H1 (cell line): ENCODE results near the gene RAB11FIP5. TPM values are rescaled to one million over a fixed set of nuclear protein-coding genes. Genes with fewer than 3 reads are reported as not detected.
A peak's percentile ranks its signal among the peaks of the same experiment; 100 is the strongest.

ENCODE experiments used
- CTCF ChIA-PET: fragments of 300-600 bp; sonication (Branson Sonifier 250); formaldehyde crosslinking; loops from one replicate; lab custom pipeline; 2021; ENCODE audit not compliant: partially characterized antibody; lab: Charles Lee
- POLR2A ChIA-PET: fragments of 300-600 bp; sonication (Branson Sonifier 250); formaldehyde crosslinking; loops from one replicate; lab custom pipeline; 2021; ENCODE audit warnings: inconsistent platforms; ENCODE audit not compliant: partially characterized antibody; lab: Charles Lee
- DNase-seq, 2 experiments: peaks; one replicate each; pipeline versions ENCODE4 v3.0.0 to v3.0.0-alpha.2; 2010 to 2022; ENCODE audit warnings: low spot score in 2 of 2, low read depth in 1 of 2, mixed read lengths in 1 of 2
- FAIRE-seq: peaks from 2 replicates; lab custom pipeline; 2011; peaks lifted over from hg19 to GRCh38; lab: Jason Lieb, UNC
- H2AFZ ChIP-seq: 2 replicates; pipeline ENCODE4 v1.8.1; 2012; ENCODE audit warnings: low read length, inconsistent platforms
- H2AK5ac ChIP-seq: 2 replicates; pipeline ENCODE4 v1.6.1; 2013; ENCODE audit warnings: low read depth, low read length
- H2BK120ac ChIP-seq: replicated peaks from 2 replicates; pipeline ENCODE3; 2013; ENCODE audit warnings: low read depth, low read length, inconsistent platforms
- H2BK12ac ChIP-seq: 2 replicates; pipeline ENCODE4 v1.6.1; 2013; ENCODE audit warnings: low read depth, low read length
- H2BK15ac ChIP-seq: 2 replicates; pipeline ENCODE4 v1.6.1; 2013; ENCODE audit warnings: low read length
- H2BK20ac ChIP-seq: 2 replicates; pipeline ENCODE4 v1.6.1; 2013; ENCODE audit warnings: low read length
- H2BK5ac ChIP-seq: 2 replicates; pipeline ENCODE4 v1.6.1; 2013; ENCODE audit warnings: low read depth, low read length
- H3K14ac ChIP-seq: 2 replicates; pipeline ENCODE4 v1.6.1; 2013; ENCODE audit warnings: inconsistent platforms; ENCODE audit not compliant: insufficient read length
- H3K18ac ChIP-seq: 2 replicates; pipeline ENCODE4 v1.6.1; 2013; ENCODE audit warnings: low read length; ENCODE audit errors: extremely low read depth
- H3K23ac ChIP-seq: 2 replicates; pipeline ENCODE4 v1.6.1; 2013; ENCODE audit warnings: inconsistent platforms; ENCODE audit not compliant: insufficient read length
- H3K23me2 ChIP-seq: 2 replicates; pipeline ENCODE4 v1.6.1; 2013; ENCODE audit warnings: low read depth, low read length
- H3K27ac ChIP-seq: 2 replicates; pipeline ENCODE4 v1.6.1; 2011; ENCODE audit warnings: low read depth, low read length, inconsistent platforms
- H3K27me3 ChIP-seq, 4 experiments: replicated peaks in 1 of 4; 1 replicate in 1 of 4; 2 replicates in 3 of 4; pipeline versions ENCODE4 v1.6.1 to v1.8.1; 2011 to 2013; ENCODE audit warnings: low read length in 3 of 4, mild to moderate bottlenecking in 3 of 4, inconsistent platforms in 2 of 4, mixed read lengths in 2 of 4, moderate library complexity in 1 of 4; ENCODE audit not compliant: control insufficient read depth in 3 of 4, insufficient read depth in 3 of 4; ENCODE audit errors: extremely low read depth in 1 of 4
- H3K36me3 ChIP-seq, 4 experiments: 2 replicates each; pipeline versions ENCODE4 v1.6.1 to v1.8.1; 2011 to 2013; ENCODE audit warnings: mild to moderate bottlenecking in 4 of 4, low read length in 3 of 4, moderate library complexity in 2 of 4, control low read depth in 1 of 4, inconsistent platforms in 1 of 4; ENCODE audit not compliant: insufficient read depth in 4 of 4, control insufficient read depth in 2 of 4
- H3K4ac ChIP-seq: replicated peaks from 2 replicates; pipeline ENCODE3; 2013; ENCODE audit warnings: low read length, low read depth, mixed read lengths, inconsistent platforms; ENCODE audit not compliant: insufficient read length
- H3K4me1 ChIP-seq, 4 experiments: replicated peaks in 1 of 4; 1 replicate in 1 of 4; 2 replicates in 3 of 4; pipeline versions ENCODE4 v1.6.1 to v1.8.1; 2011 to 2013; ENCODE audit warnings: low read length in 3 of 4, inconsistent platforms in 2 of 4, mixed read lengths in 1 of 4; ENCODE audit not compliant: insufficient read depth in 4 of 4, control insufficient read depth in 3 of 4
- H3K4me2 ChIP-seq, 2 experiments: 2 replicates each; pipeline versions ENCODE4 v1.6.1 to v1.8.1; 2011 to 2013; ENCODE audit warnings: low read depth in 2 of 2, low read length in 2 of 2, control low read depth in 1 of 2, inconsistent platforms in 1 of 2, mild to moderate bottlenecking in 1 of 2; ENCODE audit not compliant: insufficient read depth in 1 of 2
- H3K4me3 ChIP-seq, 4 experiments: fragments of 200-600, 300-600 bp in 1 of 4; sonication (generic), shearing (Covaris generic), sonication (Bioruptor Twin) in 1 of 4; 2 replicates each; pipeline versions ENCODE4 v1.5.1 to v1.8.1; 2011 to 2016; ENCODE audit warnings: low read length in 4 of 4, low read depth in 3 of 4, control low read depth in 2 of 4, inconsistent platforms in 2 of 4, mild to moderate bottlenecking in 2 of 4, mixed read lengths in 1 of 4, moderate library complexity in 1 of 4; ENCODE audit not compliant: insufficient read depth in 2 of 4; ENCODE audit errors: extremely low read depth in 1 of 4
- H3K56ac ChIP-seq: replicated peaks from 2 replicates; pipeline ENCODE3; 2013; ENCODE audit warnings: low read depth, mild to moderate bottlenecking, mixed read lengths, low read length, inconsistent platforms; ENCODE audit not compliant: insufficient read length
- H3K79me1 ChIP-seq: 2 replicates; pipeline ENCODE4 v1.6.1; 2013; ENCODE audit warnings: low read depth, low read length, control low read depth
- H3K79me2 ChIP-seq, 2 experiments: 2 replicates each; pipeline versions ENCODE4 v1.6.1 to v1.8.1; 2012 to 2013; ENCODE audit warnings: low read length in 2 of 2, mild to moderate bottlenecking in 2 of 2, inconsistent platforms in 1 of 2; ENCODE audit not compliant: insufficient read depth in 2 of 2, control insufficient read depth in 1 of 2
- H3K9ac ChIP-seq, 4 experiments: replicated peaks in 1 of 4; 1 replicate in 1 of 4; 2 replicates in 3 of 4; pipeline versions ENCODE4 v1.6.1 to v1.8.1; 2011 to 2013; ENCODE audit warnings: low read depth in 3 of 4, low read length in 3 of 4, control low read depth in 2 of 4, mild to moderate bottlenecking in 2 of 4, moderate library complexity in 2 of 4, inconsistent platforms in 1 of 4; ENCODE audit errors: extremely low read depth in 1 of 4
- H3K9me3 ChIP-seq, 2 experiments: 2 replicates each; pipeline versions ENCODE4 v1.6.1 to v1.8.1; 2012 to 2013; ENCODE audit warnings: mild to moderate bottlenecking in 2 of 2, moderate library complexity in 2 of 2, control low read depth in 1 of 2, inconsistent platforms in 1 of 2, low read depth in 1 of 2, low read length in 1 of 2, mixed read lengths in 1 of 2; ENCODE audit not compliant: insufficient read depth in 2 of 2
- H4K20me1 ChIP-seq, 2 experiments: replicated peaks in 1 of 2; 2 replicates each; pipeline versions ENCODE3 to v1.8.1; 2011 to 2013; ENCODE audit warnings: inconsistent platforms in 2 of 2, low read length in 2 of 2, mild to moderate bottlenecking in 1 of 2; ENCODE audit not compliant: insufficient read depth in 2 of 2, control insufficient read depth in 1 of 2
- H4K5ac ChIP-seq: 2 replicates; pipeline ENCODE4 v1.6.1; 2013; ENCODE audit warnings: low read length, low read depth, mixed read lengths, inconsistent platforms; ENCODE audit not compliant: insufficient read length
- H4K8ac ChIP-seq: 2 replicates; pipeline ENCODE4 v1.8.0; 2013; ENCODE audit warnings: mild to moderate bottlenecking, moderate library complexity, low read length, inconsistent platforms; ENCODE audit not compliant: insufficient read depth; ENCODE audit errors: extremely low read depth
- H4K91ac ChIP-seq: replicated peaks from 2 replicates; pipeline ENCODE3; 2013; ENCODE audit warnings: low read length, mixed read lengths, inconsistent platforms; ENCODE audit not compliant: insufficient read length
- CEBPB ChIP-seq: IDR thresholded peaks from 2 replicates; pipeline ENCODE4 v1.6.1; 2012; ENCODE audit warnings: low read depth, low read length
- CHD1 ChIP-seq: IDR thresholded peaks from 2 replicates; pipeline ENCODE4 v1.6.1; 2012; ENCODE audit warnings: low read depth, low read length, improper control_type of control experiment
- FOSL1 ChIP-seq: IDR thresholded peaks from 2 replicates; pipeline ENCODE4 v1.6.1; 2011; ENCODE audit warnings: mild to moderate bottlenecking, low read depth, low read length, moderate library complexity; ENCODE audit not compliant: insufficient read depth
- HDAC2 ChIP-seq, 2 experiments: fragments of 300-600 bp in 1 of 2; sonication (generic) in 1 of 2; IDR thresholded peaks; 2 replicates each; pipeline ENCODE4 v1.6.1; 2011 to 2012; ENCODE audit warnings: low read depth in 2 of 2, low read length in 2 of 2, mild to moderate bottlenecking in 2 of 2, moderate library complexity in 2 of 2, borderline replicate concordance in 1 of 2, inconsistent platforms in 1 of 2
- KDM1A ChIP-seq: fragments of 200-600, 300-600 bp; sonication (generic); IDR thresholded peaks from 2 replicates; pipeline ENCODE4 v1.7.1; 2016; ENCODE audit warnings: mild to moderate bottlenecking, low read length, borderline replicate concordance
- KDM4A ChIP-seq: IDR thresholded peaks from one replicate; pipeline ENCODE4 v1.7.1; 2012; ENCODE audit warnings: low read depth, mild to moderate bottlenecking, moderate library complexity, low read length, inconsistent platforms; ENCODE audit not compliant: severe bottlenecking
- KDM5A ChIP-seq: fragments of 200-600 bp; IDR thresholded peaks from 2 replicates; pipeline ENCODE4 v1.7.1; 2012; ENCODE audit warnings: mild to moderate bottlenecking, low read length, inconsistent platforms, mixed read lengths
- MAX ChIP-seq: IDR thresholded peaks from 2 replicates; pipeline ENCODE4 v1.6.1; 2012; ENCODE audit warnings: inconsistent platforms
- RXRA ChIP-seq: IDR thresholded peaks from 2 replicates; pipeline ENCODE4 v1.6.1; 2011; ENCODE audit warnings: low read depth, mild to moderate bottlenecking, low read length, moderate library complexity; ENCODE audit not compliant: insufficient read depth
- SIN3A ChIP-seq, 2 experiments: IDR thresholded peaks in 1 of 2; conservative IDR thresholded peaks in 1 of 2; 2 replicates each; pipeline ENCODE4 v1.6.1; 2011 to 2012; ENCODE audit warnings: low read length in 2 of 2, improper control_type of control experiment in 1 of 2, low read depth in 1 of 2, mild to moderate bottlenecking in 1 of 2
- SIRT6 ChIP-seq: IDR thresholded peaks from one replicate; pipeline ENCODE4 v1.7.1; 2012; ENCODE audit warnings: low read length, inconsistent platforms
- WGBS, 2 experiments: shearing (Covaris generic) in 1 of 2; methylation state at CpG; one replicate each; pipeline versions ENCODE4 v1.1.6 to v1.1.7; 2013 to 2015; ENCODE audit warnings: low lambda C conversion rate in 2 of 2, mixed read lengths in 2 of 2, inconsistent platforms in 1 of 2, low coverage in 1 of 2, missing lambda C conversion rate in 1 of 2; ENCODE audit not compliant: insufficient replicate concordance in 2 of 2, insufficient coverage in 1 of 2, insufficient read length in 1 of 2; ENCODE audit errors: extremely low coverage in 1 of 2, missing lambda C conversion rate in 1 of 2; 5-methylcytosine and 5-hydroxymethylcytosine counted together
- polyA plus RNA-seq, 7 experiments: library from polyadenylated mRNA; depleted of rRNA in 3 of 7; stranded (reverse) in 5 of 7; unstranded in 2 of 7; fragments of >200 nt in 5 of 7; fragments of 200-250 nt in 2 of 7; gene quantifications; 1 replicate in 5 of 7; 2 replicates in 1 of 7; 4 replicates in 1 of 7; pipeline versions ENCODE4 v1.2.1 to v1.2.3, GENCODE V29; 2011 to 2013; ENCODE audit warnings: missing spikeins in 2 of 7, mixed read lengths in 2 of 7
- total RNA-seq: library from RNA; stranded (reverse); fragmentation: NEBNext Ultra II Directional; extraction: Animal tissue kit (Norgen Biotek cat#: 25700); gene quantifications from 2 replicates; pipeline ENCODE4 v1.2.1, GENCODE V29; 2021

RAB11FIP5 gene
- total and polyA plus RNA-seq, 2 of the 8 experiments (the other 6 are each of a cell fraction or from before 2014, with no cell fraction given): 6.3 to 17.0 TPM

DNA sequence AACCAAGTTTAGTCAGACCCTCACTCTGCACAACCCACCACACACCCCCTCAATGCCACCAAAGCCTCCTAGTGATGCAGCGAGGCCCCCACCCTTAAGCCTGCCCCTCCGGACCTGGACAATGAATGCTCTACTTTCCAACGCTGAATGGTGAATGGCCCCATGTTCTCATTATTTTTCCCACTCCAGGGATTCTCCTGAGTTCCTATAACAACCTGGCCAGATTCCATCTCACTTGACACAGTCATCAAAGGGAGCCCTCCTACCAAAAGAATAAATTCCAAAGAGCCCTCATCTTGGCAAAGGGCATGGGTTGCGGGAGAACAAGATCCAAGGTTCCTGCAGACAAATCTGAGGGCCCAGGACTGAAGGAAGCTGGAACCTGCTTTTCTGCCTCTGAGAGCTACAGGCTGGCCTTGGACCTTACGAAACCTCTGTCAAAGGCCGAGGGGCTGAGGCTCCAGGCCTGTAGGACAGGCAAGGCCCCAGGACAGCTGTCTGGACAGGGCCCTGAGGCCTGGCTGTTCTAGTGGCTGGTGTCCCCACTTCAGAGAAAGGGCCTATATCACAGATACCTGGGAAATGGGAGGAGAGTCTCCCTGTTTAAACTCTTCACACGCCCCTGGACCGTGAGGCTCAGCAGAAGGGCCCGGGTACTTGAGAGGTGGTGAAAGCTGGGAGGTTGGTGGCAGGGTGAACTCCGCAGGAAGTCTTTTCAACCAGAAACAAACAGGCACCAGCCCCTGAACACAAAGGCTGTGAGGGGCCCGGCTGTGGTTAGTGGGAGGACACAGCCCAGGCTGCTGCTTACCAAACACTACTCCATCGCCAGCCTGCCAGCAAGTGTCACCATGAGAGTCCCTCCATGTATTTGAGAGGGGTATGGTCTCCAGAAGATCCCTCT, 68.6 kb downstream of the RAB11FIP5 start:
- Histone ChIP-seq H3K79me2 (no peaks in the 10 kb centered on the region), H4K8ac (0 out of 2 replicates have a peak overlapping the region, but pooled peaks have one; percentile 20), H3K23me2 (no peaks in the 10 kb centered on the region), H3K23ac (no peak overlapping the region), H3K4ac (no peak overlapping the region), H4K20me1 (peaks cover 0 to 2% of the 10 kb centered on the region in 2 experiments), H2BK5ac (no peak overlapping the region), H2AFZ (no peak overlapping the region), H3K4me2 (no peak overlapping the region), H4K5ac (no peak overlapping the region), H3K14ac (no peak overlapping the region), H3K4me3 (no peak overlapping the region), H3K18ac (no peak overlapping the region), H2BK15ac (no peak overlapping the region), H3K56ac (no peak overlapping the region), H3K9me3 (no peaks in the 10 kb centered on the region), H3K27me3 (no peaks in the 10 kb centered on the region), H3K27ac (no peak overlapping the region), H2AK5ac (no peak overlapping the region), H3K9ac (no peak overlapping the region), H2BK12ac (no peak overlapping the region), H2BK120ac (no peak overlapping the region), H3K79me1 (no peaks in the 10 kb centered on the region; the same call in 1 of the 2 replicates), H3K4me1 (0 out of 7 replicates have a peak, but pooled peaks cover 0 to 2% (median 0%) of the 10 kb centered on the region in 4 experiments), H3K36me3 (peaks cover 0 to 2% (median 0%) of the 10 kb centered on the region in 4 experiments; a peak in 1 of 8 replicates), H2BK20ac (no peak overlapping the region), H4K91ac (no peak overlapping the region)
- FAIRE-seq: no peak
- no peak for DNase-seq
- ChIA-PET CTCF (interaction anchor here (1.3 to 1.7 kb wide), 2 partner anchors 18 to 52 kb away, joined by 5 to 6 read pairs; no protein-coding TSS in a partner anchor), POLR2A (no interaction called here)
- WGBS, 2 experiments: 88% methylated on average over 12 of the region's 12 CpGs; no CpG with 5 or more reads in 1 of the 2 experiments
- TF ChIP-seq KDM1A: no peak
- TF ChIP-seq RXRA: no peak
- TF ChIP-seq KDM4A: no peak
- TF ChIP-seq CEBPB: no peak
- TF ChIP-seq FOSL1: no peak
- TF ChIP-seq HDAC2 (IDR thresholded peaks at IDR 0.05; ENCODE audit: borderline replicate concordance in 1 of 2, low read depth in 2 of 2, low read length in 2 of 2): no peak
- no peak for TF ChIP-seq MAX
- no peak for TF ChIP-seq SIN3A (conservative IDR thresholded peaks at IDR 0.05 in 1 of 2, IDR thresholded peaks at IDR 0.05 in 1 of 2; ENCODE audit: low read depth in 1 of 2, low read length in 2 of 2)
- TF ChIP-seq KDM5A: no peak
- TF ChIP-seq CHD1: no peak
- TF ChIP-seq SIRT6: no peak
